ENCODE results near the gene ANKDD1B. TPM values are rescaled to one million over a fixed set of nuclear protein-coding genes. Genes with fewer than 3 reads are reported as not detected.

The ANKDD1B gene
- total RNA-seq, 1 donor = 0.45 TPM

- H3K4me3 ChIP-seq (ENCODE audit: low read depth, low read length) = no peak overlapping the region
- no peak for TF ChIP-seq CTCF (IDR thresholded peaks at IDR 0.05; ENCODE audit: insufficient read depth, low read length)
- DNase-seq (ENCODE audit: low read depth) = no peak
These were observed 56.3 kb downstream of the ANKDD1B start for GRCh38 chr5:75667586-75667985.

- TF ChIP-seq CTCF (IDR thresholded peaks at IDR 0.05; ENCODE audit: insufficient read depth, low read length) = no peak
- H3K4me3 ChIP-seq (ENCODE audit: low read depth, low read length) = no peak overlapping the region
- no peak for DNase-seq (ENCODE audit: low read depth)
These were observed 57.2 kb downstream of the ANKDD1B start for GRCh38 chr5:75668445-75668844.

GRCh38 chr5:75668977-75669689, 57.9 kb downstream of the ANKDD1B start:
- DNase-seq (ENCODE audit: low read depth) = peak; percentile 12
- no peak overlapping the region for H3K4me3 ChIP-seq (ENCODE audit: low read depth, low read length)
- TF ChIP-seq CTCF (IDR thresholded peaks at IDR 0.05; ENCODE audit: insufficient read depth, low read length) = no peak

- no peak overlapping the region for H3K4me3 ChIP-seq (ENCODE audit: low read depth, low read length)
- TF ChIP-seq CTCF (IDR thresholded peaks at IDR 0.05; ENCODE audit: insufficient read depth, low read length) = no peak
- DNase-seq (ENCODE audit: low read depth) = peak; percentile 44
These were observed 59.3 kb downstream of the ANKDD1B start for GRCh38 chr5:75670577-75670976.

- no peak for DNase-seq (ENCODE audit: low read depth)
- H3K4me3 ChIP-seq (ENCODE audit: low read depth, low read length) = no peak overlapping the region
- no peak for TF ChIP-seq CTCF (IDR thresholded peaks at IDR 0.05; ENCODE audit: insufficient read depth, low read length)
These were observed 60.3 kb downstream of the ANKDD1B start for GRCh38 chr5:75671506-75671905.

- H3K4me3 ChIP-seq (ENCODE audit: low read depth, low read length) = no peak overlapping the region
- TF ChIP-seq CTCF (IDR thresholded peaks at IDR 0.05; ENCODE audit: insufficient read depth, low read length) = no peak
- DNase-seq (ENCODE audit: low read depth) = no peak
These were observed 61.4 kb downstream of the ANKDD1B start for GRCh38 chr5:75672616-75673015.

GRCh38 chr5:75675783-75676182, 64.5 kb downstream of the ANKDD1B start:
- DNase-seq (ENCODE audit: low read depth) = no peak
- H3K4me3 ChIP-seq (ENCODE audit: low read depth, low read length) = no peak overlapping the region
- no peak for TF ChIP-seq CTCF (IDR thresholded peaks at IDR 0.05; ENCODE audit: insufficient read depth, low read length)

Measured in fibroblast of the aortic adventitia (primary cell).